GM23248 (cell line): ENCODE data around the gene ZER1. TPM values are rescaled to one million over a fixed set of nuclear protein-coding genes. Genes with fewer than 3 reads are reported as not detected.
"Not testable (repeated sequence)": the region's sequence is repeated elsewhere in the genome, so short reads cannot be mapped to it uniquely, and the experiment has no call there.

Experiments
- DNase-seq: peaks from one replicate; pipeline ENCODE4 v3.0.0-alpha.2; 2015
- H2AFZ ChIP-seq: fragments of 200-600 bp; sonication (generic); 2 replicates; pipeline ENCODE4 v1.6.1; 2016; ENCODE audit warnings: antibody characterized with exemption
- H3F3A ChIP-seq: fragments of 200-600 bp; sonication (generic); 2 replicates; pipeline ENCODE4 v1.6.1; 2016; ENCODE audit warnings: mild to moderate bottlenecking, antibody characterized with exemption, mixed run types; ENCODE audit not compliant: insufficient read depth
- H3K27ac ChIP-seq: fragments of 200-600 bp; sonication (generic); 2 replicates; pipeline ENCODE4 v1.5.1; 2016; ENCODE audit warnings: mild to moderate bottlenecking
- H3K27me3 ChIP-seq: fragments of 200-600 bp; sonication (generic); replicated peaks from 2 replicates; pipeline ENCODE4 v1.6.1; 2016; ENCODE audit warnings: mild to moderate bottlenecking; ENCODE audit not compliant: insufficient read depth
- H3K36me3 ChIP-seq: fragments of 200-600 bp; sonication (generic); 2 replicates; pipeline ENCODE4 v1.6.1; 2016; ENCODE audit warnings: low read depth, mild to moderate bottlenecking
- H3K4me1 ChIP-seq: fragments of 200-600 bp; sonication (generic); 2 replicates; pipeline ENCODE4 v1.6.1; 2016; ENCODE audit warnings: mild to moderate bottlenecking; ENCODE audit not compliant: insufficient read depth
- H3K4me2 ChIP-seq: fragments of 200-600 bp; sonication (generic); one replicate; pipeline ENCODE4 v1.6.1; 2016; ENCODE audit warnings: mild to moderate bottlenecking; ENCODE audit not compliant: unreplicated experiment
- H3K4me3 ChIP-seq: fragments of 200-600 bp; sonication (generic); 2 replicates; pipeline ENCODE4 v1.5.1; 2016; ENCODE audit warnings: mild to moderate bottlenecking
- H3K79me2 ChIP-seq: fragments of 200-600 bp; sonication (generic); 2 replicates; pipeline ENCODE4 v1.6.1; 2016; ENCODE audit warnings: mild to moderate bottlenecking; ENCODE audit not compliant: insufficient read depth
- H3K9ac ChIP-seq: fragments of 200-600 bp; sonication (generic); 2 replicates; pipeline ENCODE4 v1.6.1; 2016; ENCODE audit warnings: mild to moderate bottlenecking
- H3K9me2 ChIP-seq: fragments of 200-600 bp; sonication (generic); 2 replicates; pipeline ENCODE4 v1.6.1; 2016; ENCODE audit warnings: mixed run types, mild to moderate bottlenecking, moderate library complexity; ENCODE audit not compliant: insufficient read depth
- H3K9me3 ChIP-seq: fragments of 200-600 bp; sonication (generic); one replicate; pipeline ENCODE4 v1.6.1; 2017; ENCODE audit warnings: low read depth
- H4K20me1 ChIP-seq: fragments of 200-600 bp; sonication (generic); 2 replicates; pipeline ENCODE4 v1.6.0; 2016; ENCODE audit not compliant: insufficient read depth
- EZH2 ChIP-seq: fragments of 200-600 bp; sonication (generic); IDR thresholded peaks from 2 replicates; pipeline ENCODE4 v1.6.1; 2018; ENCODE audit warnings: antibody characterized with exemption, mild to moderate bottlenecking; ENCODE audit not compliant: insufficient read depth, poor library complexity, severe bottlenecking
- EZH2phosphoT487 ChIP-seq: fragments of 200-600 bp; sonication (generic); IDR thresholded peaks from 2 replicates; pipeline ENCODE4 v1.6.1; 2018; ENCODE audit warnings: antibody characterized with exemption, moderate library complexity, mild to moderate bottlenecking, low read depth; ENCODE audit not compliant: insufficient read depth
- WGBS, 2 experiments: methylation state at CpG; one replicate each; pipeline ENCODE4 v1.1.6; 2015 to 2017; ENCODE audit warnings: low lambda C conversion rate in 2 of 2, low coverage in 1 of 2; ENCODE audit errors: missing lambda C conversion rate in 2 of 2; 5-methylcytosine and 5-hydroxymethylcytosine counted together
- in situ Hi-C: fragments of 300-500 bp; cut with MboI; formaldehyde crosslinking; loops from 2 replicates; pipeline ENCODE4 v1.15.0; 2020
- polyA plus RNA-seq: library from polyadenylated mRNA; unstranded; fragments of >200 nt; fragmentation: Nextera tagmentation; extraction: Ambion mirVana; gene quantifications from 2 replicates; pipeline ENCODE4 v1.2.1, GENCODE V29; 2016
- total RNA-seq: library from RNA; depleted of rRNA; stranded (reverse); fragments of >200 nt; shearing (Covaris generic); gene quantifications from 2 replicates; pipeline ENCODE4 v1.2.3, GENCODE V29; 2014

The ZER1 gene
- total and polyA plus RNA-seq, 2 experiments from 2014 or later = 20.0 to 28.9 TPM

DNA sequence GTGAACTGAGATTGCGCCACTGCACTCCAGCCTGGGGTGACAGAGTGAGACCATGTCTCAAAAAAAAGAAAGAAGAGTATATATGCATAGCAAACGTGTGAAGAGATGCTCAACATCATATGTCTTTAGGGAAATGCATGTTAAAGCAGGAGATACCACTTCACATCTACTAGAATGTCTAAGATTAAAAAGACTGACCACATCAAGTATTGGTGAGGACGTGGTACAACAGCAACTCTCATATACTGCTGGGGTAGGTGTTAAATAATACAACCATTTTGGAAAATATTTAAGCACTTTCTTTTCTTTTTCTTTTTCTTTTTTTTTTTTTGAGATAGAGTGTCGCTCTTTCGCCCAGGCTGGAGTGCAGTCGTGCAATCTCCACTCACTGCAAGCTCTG, 13.7 kb upstream of the ZER1 start:
- H3K27ac ChIP-seq = no peak overlapping the region
- H3F3A ChIP-seq = 0 out of 2 replicates have a peak, but pooled peaks cover 5% of the 10 kb centered on the region
- H3K4me1 ChIP-seq = peaks cover 7% of the 10 kb centered on the region
- TF ChIP-seq EZH2 (no peak), EZH2phosphoT487 (no peak)
- no peak overlapping the region for H3K4me3 ChIP-seq
- no peak for DNase-seq
- H3K9me2 ChIP-seq = no peaks in the 10 kb centered on the region
- H3K4me2 ChIP-seq = no peak overlapping the region
- H2AFZ ChIP-seq = no peak overlapping the region
- no peaks in the 10 kb centered on the region for H3K27me3 ChIP-seq
- 84 to 86% methylated on average over 6 of the region's 6 CpGs for WGBS, 2 experiments
- peaks cover 27% of the 10 kb centered on the region for H3K79me2 ChIP-seq
- no peaks in the 10 kb centered on the region for H3K36me3 ChIP-seq
- in situ Hi-C loops = no loop called here
- H4K20me1 ChIP-seq = no peaks in the 10 kb centered on the region
- no peak overlapping the region for H3K9ac ChIP-seq
- no peaks in the 10 kb centered on the region for H3K9me3 ChIP-seq

DNA sequence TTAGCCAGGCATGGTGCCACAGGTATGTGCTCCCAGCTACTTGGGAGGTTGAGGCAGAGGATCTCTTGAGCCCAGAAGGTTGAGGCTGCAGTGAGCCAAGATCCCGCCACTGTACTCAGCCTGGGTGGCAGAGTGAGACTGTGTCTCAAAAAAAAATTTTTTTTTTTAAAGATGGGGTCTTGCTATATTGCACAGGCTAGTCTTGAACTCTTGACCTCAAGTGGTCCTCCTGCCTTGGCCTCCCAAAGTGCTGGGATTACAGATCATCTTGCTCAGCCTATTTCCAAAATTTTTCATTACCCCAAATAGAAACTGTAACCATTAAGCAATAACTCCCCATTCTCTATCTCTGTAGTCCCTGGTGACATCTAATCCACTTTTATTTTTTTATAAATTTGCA, 10.9 kb upstream of the ZER1 start:
- TF ChIP-seq EZH2 (no peak), EZH2phosphoT487 (no peak)
- Histone ChIP-seq H3F3A (0 out of 2 replicates have a peak, but pooled peaks cover 1% of the 10 kb centered on the region), H3K9ac (no peak overlapping the region), H3K79me2 (peaks cover 9% of the 10 kb centered on the region), H3K4me3 (no peak overlapping the region), H3K27ac (no peak overlapping the region), H3K9me2 (no peaks in the 10 kb centered on the region), H3K36me3 (no peaks in the 10 kb centered on the region), H3K4me1 (no peaks in the 10 kb centered on the region), H3K4me2 (no peak overlapping the region), H3K27me3 (no peaks in the 10 kb centered on the region), H4K20me1 (no peaks in the 10 kb centered on the region), H2AFZ (no peak overlapping the region), H3K9me3 (no peaks in the 10 kb centered on the region)
- DNase-seq = no peak
- in situ Hi-C loops = no loop called here
- WGBS, 2 experiments = 81 to 94% methylated on average over 1 of the region's 1 CpG

DNA sequence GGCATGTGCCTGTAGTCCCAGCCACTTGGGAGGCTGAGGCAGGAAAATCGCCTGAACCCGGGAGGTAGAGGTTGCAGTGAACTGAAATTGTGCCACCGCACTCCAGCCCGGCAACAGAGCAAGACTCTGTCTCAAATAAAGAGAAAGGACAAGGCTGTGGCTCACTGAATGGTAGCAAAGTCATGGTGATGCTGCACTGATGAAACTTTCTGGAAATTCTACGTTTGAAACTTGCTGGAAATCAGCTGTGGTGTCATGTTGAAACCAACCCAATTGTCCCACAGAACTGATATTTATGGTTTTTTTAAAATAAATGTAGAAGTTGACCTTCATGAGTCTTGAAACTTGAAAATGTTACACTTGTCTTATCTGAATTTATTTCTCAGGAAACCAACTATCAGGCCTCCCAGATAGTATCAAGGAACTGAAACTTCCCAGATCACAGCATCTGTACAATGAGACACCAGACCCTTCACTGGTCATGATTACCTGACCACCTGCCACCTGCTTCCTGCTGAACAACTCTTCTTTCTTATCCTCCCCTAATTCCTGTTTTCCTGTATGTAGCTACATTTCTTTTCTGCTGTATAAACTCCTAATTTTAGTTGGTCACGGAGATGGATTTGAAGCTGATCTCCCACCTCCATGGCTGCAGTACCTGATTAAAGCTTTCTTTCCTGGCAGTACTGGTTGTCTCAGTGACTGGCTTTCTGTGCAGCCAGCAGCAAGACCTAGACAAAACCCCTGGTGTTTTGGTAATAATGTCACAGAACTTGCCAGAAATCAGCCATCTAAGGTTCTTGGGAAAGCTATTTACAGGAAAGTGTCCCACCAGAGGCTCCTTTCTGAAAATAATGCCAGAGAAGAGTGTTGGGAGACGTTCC, 9.7 kb upstream of the ZER1 start:
- Histone ChIP-seq H2AFZ (no peak overlapping the region), H3K27me3 (no peaks in the 10 kb centered on the region), H3F3A (no peaks in the 10 kb centered on the region), H3K4me3 (no peak overlapping the region), H3K9ac (no peak overlapping the region), H4K20me1 (no peaks in the 10 kb centered on the region), H3K9me2 (no peaks in the 10 kb centered on the region), H3K4me2 (no peak overlapping the region), H3K79me2 (no peaks in the 10 kb centered on the region), H3K27ac (no peak overlapping the region), H3K4me1 (no peaks in the 10 kb centered on the region), H3K9me3 (no peaks in the 10 kb centered on the region), H3K36me3 (no peaks in the 10 kb centered on the region)
- 65 to 70% methylated on average over 7 of the region's 7 CpGs for WGBS, 2 experiments
- in situ Hi-C loops = no loop called here
- no peak for TF ChIP-seq EZH2
- TF ChIP-seq EZH2phosphoT487 = no peak
- DNase-seq = no peak

DNA sequence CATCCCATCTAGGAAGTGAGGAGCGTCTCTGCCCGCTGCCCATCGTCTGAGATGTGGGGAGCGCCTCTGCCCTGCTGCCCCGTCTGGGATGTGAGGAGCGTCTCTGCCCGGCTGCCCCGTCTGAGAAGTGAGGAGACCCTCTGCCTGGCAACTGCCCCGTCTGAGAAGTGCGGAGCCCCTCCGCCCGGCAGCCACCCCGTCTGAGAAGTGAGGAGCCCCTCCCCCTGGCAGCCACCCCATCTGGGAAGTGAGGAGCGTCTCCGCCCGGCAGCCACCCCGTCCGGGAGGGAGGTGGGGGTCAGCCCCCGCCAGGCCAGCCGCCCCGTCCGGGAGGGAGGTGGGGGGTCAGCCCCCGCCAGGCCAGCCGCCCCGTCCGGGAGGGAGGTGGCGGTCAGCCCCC, 8.4 kb upstream of the ZER1 start:
- DNase-seq, H3K27ac ChIP-seq, H3K9ac ChIP-seq, H3K36me3 ChIP-seq, H4K20me1 ChIP-seq, H3K4me1 ChIP-seq, in situ Hi-C loops, H3K4me3 ChIP-seq, H3K4me2 ChIP-seq, H3K79me2 ChIP-seq, H3K9me3 ChIP-seq, H3K27me3 ChIP-seq, H2AFZ ChIP-seq, H3F3A ChIP-seq, H3K9me2 ChIP-seq: not testable (repeated sequence)
- WGBS, 2 experiments = 80 to 87% methylated on average over 11 to 19 of the region's 27 CpGs

DNA sequence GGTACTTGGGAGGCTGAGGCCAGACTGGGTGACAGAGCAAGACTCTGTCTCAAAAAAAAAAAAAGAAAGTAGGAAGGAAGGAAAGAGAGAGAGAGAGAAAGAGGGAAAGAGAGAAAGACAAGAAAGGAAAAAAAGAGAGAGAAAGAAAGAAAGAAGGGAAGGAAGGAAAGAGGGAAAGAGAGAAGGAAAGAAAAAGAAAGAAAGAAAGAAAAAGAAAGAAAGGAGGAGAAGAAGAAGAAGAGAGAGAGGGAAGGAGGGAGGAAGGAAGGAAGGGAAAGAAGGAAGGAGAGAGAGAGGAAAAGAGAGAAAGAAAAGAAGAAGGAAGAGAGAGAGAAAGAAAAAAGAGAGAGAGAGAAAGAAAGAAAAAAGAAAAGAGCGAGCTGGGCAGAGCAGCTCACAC, 3.1 kb upstream of the ZER1 start:
- Histone ChIP-seq H2AFZ (no peak overlapping the region), H3K4me3 (no peak overlapping the region), H4K20me1 (no peaks in the 10 kb centered on the region), H3K9me3 (no peaks in the 10 kb centered on the region), H3K27me3 (no peaks in the 10 kb centered on the region), H3K9me2 (no peaks in the 10 kb centered on the region), H3K4me1 (peaks cover 5% of the 10 kb centered on the region), H3K79me2 (peaks cover 14% of the 10 kb centered on the region), H3K36me3 (no peaks in the 10 kb centered on the region), H3K9ac (no peak overlapping the region), H3K27ac (no peak overlapping the region), H3F3A (no peaks in the 10 kb centered on the region), H3K4me2 (no peak overlapping the region)
- WGBS, 2 experiments = 92 to 100% methylated on average over 1 of the region's 1 CpG
- no peak for DNase-seq
- TF ChIP-seq EZH2 (no peak), EZH2phosphoT487 (no peak)
- in situ Hi-C loops = no loop called here
